NCI-H2196 treated with DMSO at 0.1 percent for 48 hours (cell line): ENCODE data around the gene ALG3.
A peak's percentile ranks its signal among the peaks of the same experiment; 100 is the strongest.
"Not testable (repeated sequence)": the region's sequence is repeated elsewhere in the genome, so short reads cannot be mapped to it uniquely, and the experiment has no call there.

Experiments used
- DNase-seq: peaks from one replicate; lab custom pipeline; 2025; ENCODE audit not compliant: unreplicated experiment; lab: John Stamatoyannopoulos, UW

The ALG3 gene

GRCh38 chr3:184248454-184249411 is at the start of gene ALG3:
Gene ALG3 (minus strand): TSS chr3:184248962. CDS start chr3:184248940, 22 bp downstream.
- peak; percentile 76 for DNase-seq

GRCh38 chr3:184296616-184297015 is 47.9 kb upstream of the ALG3 start:
- DNase-seq, result no peak

GRCh38 chr3:184295771-184296170 is 47.0 kb upstream of the ALG3 start:
- DNase-seq, result peak; percentile 51

- no peak for DNase-seq
Measured at GRCh38 chr3:184291738-184292445, 43.1 kb upstream of the ALG3 start.

GRCh38 chr3:184291044-184291737 is 42.4 kb upstream of the ALG3 start:
- no peak for DNase-seq

GRCh38 chr3:184290331-184290730 is 41.6 kb upstream of the ALG3 start:
- DNase-seq, result no peak

GRCh38 chr3:184289426-184289938 is 40.7 kb upstream of the ALG3 start:
- DNase-seq, result peak; percentile 59

- peak; percentile 95 for DNase-seq
Measured at GRCh38 chr3:184284696-184285095, 35.9 kb upstream of the ALG3 start.

GRCh38 chr3:184283681-184284080 is 34.9 kb upstream of the ALG3 start:
- DNase-seq, result no peak

GRCh38 chr3:184282941-184283340 is 34.2 kb upstream of the ALG3 start:
- no peak for DNase-seq

GRCh38 chr3:184277366-184277765 is 28.6 kb upstream of the ALG3 start:
- no peak for DNase-seq

GRCh38 chr3:184275961-184276910 is 27.5 kb upstream of the ALG3 start, which contains the start of gene ECE2:
Gene ECE2 (plus strand): TSS chr3:184276022. CDS start chr3:184276154, 132 bp downstream.
- no peak for DNase-seq

GRCh38 chr3:184275381-184275701 is 26.6 kb upstream of the ALG3 start:
- no peak for DNase-seq

- DNase-seq, result no peak
Measured at GRCh38 chr3:184272269-184272668, 23.5 kb upstream of the ALG3 start.

GRCh38 chr3:184267249-184267648 is 18.5 kb upstream of the ALG3 start:
- not testable (repeated sequence) for DNase-seq

- no peak for DNase-seq
Measured at GRCh38 chr3:184262764-184263179, 14.0 kb upstream of the ALG3 start.

- DNase-seq, result peak; percentile 76
Measured at GRCh38 chr3:184261854-184262763, 13.3 kb upstream of the ALG3 start.

- DNase-seq, result peak; percentile 97
Measured at GRCh38 chr3:184261270-184261853, 12.6 kb upstream of the ALG3 start, which contains the start of gene CAMK2N2. Gene CAMK2N2 (minus strand): TSS chr3:184261553. CDS start chr3:184261285, 268 bp downstream.
